Glutamatergic neuron (in vitro differentiated cells): ENCODE results near the gene OR2H1. TPM values are rescaled to one million over a fixed set of nuclear protein-coding genes. Genes with fewer than 3 reads are reported as not detected.

Experiments used
- DNase-seq: peaks from one replicate; pipeline ENCODE4 v3.0.0; 2022
- H3K27ac Mint-ChIP-seq: one replicate; pipeline ENCODE4 v1.8.0; 2020; ENCODE audit warnings: mild to moderate bottlenecking, mixed read lengths, inconsistent platforms; ENCODE audit not compliant: unreplicated experiment
- H3K27me3 Mint-ChIP-seq: one replicate; pipeline ENCODE4 v1.8.0; 2020; ENCODE audit warnings: mild to moderate bottlenecking, moderate library complexity, mixed read lengths, inconsistent platforms; ENCODE audit not compliant: unreplicated experiment
- H3K36me3 Mint-ChIP-seq: one replicate; pipeline ENCODE4 v1.8.0; 2020; ENCODE audit warnings: mild to moderate bottlenecking, mixed read lengths, inconsistent platforms; ENCODE audit not compliant: unreplicated experiment
- H3K4me1 Mint-ChIP-seq: one replicate; pipeline ENCODE4 v1.8.0; 2020; ENCODE audit warnings: mild to moderate bottlenecking, low read depth, mixed read lengths, inconsistent platforms; ENCODE audit not compliant: unreplicated experiment
- H3K4me3 Mint-ChIP-seq: one replicate; pipeline ENCODE4 v1.8.0; 2020; ENCODE audit warnings: mild to moderate bottlenecking, mixed read lengths, inconsistent platforms; ENCODE audit not compliant: unreplicated experiment
- H3K9me3 Mint-ChIP-seq: one replicate; pipeline ENCODE4 v1.8.0; 2020; ENCODE audit warnings: mild to moderate bottlenecking, moderate library complexity, mixed read lengths, inconsistent platforms; ENCODE audit not compliant: unreplicated experiment
- CTCF ChIP-seq: fragments of 200-600 bp; sonication (generic); IDR thresholded peaks from one replicate; pipeline ENCODE4 v1.5.0; 2021; ENCODE audit not compliant: partially characterized antibody, unreplicated experiment
- total RNA-seq: library from RNA; stranded (reverse); fragmentation: NEBNext Ultra II Directional; extraction: Animal tissue kit (Norgen Biotek cat#: 25700); gene quantifications from one replicate; pipeline ENCODE4 v1.2.1, GENCODE V29; 2021; ENCODE audit not compliant: unreplicated experiment

Gene OR2H1
- total RNA-seq, 1 donor from 2014 or later = not detected

GRCh38 chr6:29447670-29448069 lies 9.3 kb upstream of the OR2H1 start:
- H3K9me3 Mint-ChIP-seq = peaks cover 1% of the 10 kb centered on the region
- H3K27ac Mint-ChIP-seq = no peak overlapping the region
- no peaks in the 10 kb centered on the region for H3K4me1 Mint-ChIP-seq
- TF ChIP-seq CTCF = no peak
- no peak for DNase-seq
- no peak overlapping the region for H3K4me3 Mint-ChIP-seq
- peaks cover 4% of the 10 kb centered on the region for H3K27me3 Mint-ChIP-seq
- H3K36me3 Mint-ChIP-seq = no peaks in the 10 kb centered on the region

- no peaks in the 10 kb centered on the region for H3K9me3 Mint-ChIP-seq
- H3K27ac Mint-ChIP-seq = no peak overlapping the region
- H3K4me3 Mint-ChIP-seq = no peak overlapping the region
- H3K36me3 Mint-ChIP-seq = no peaks in the 10 kb centered on the region
- H3K4me1 Mint-ChIP-seq = no peaks in the 10 kb centered on the region
- DNase-seq = no peak
- H3K27me3 Mint-ChIP-seq = no peaks in the 10 kb centered on the region
- no peak for TF ChIP-seq CTCF
Measured at GRCh38 chr6:29451471-29452193, 5.3 kb upstream of the OR2H1 start.

- H3K4me3 Mint-ChIP-seq = no peak overlapping the region
- H3K27ac Mint-ChIP-seq = no peak overlapping the region
- H3K4me1 Mint-ChIP-seq = no peaks in the 10 kb centered on the region
- no peak for DNase-seq
- H3K9me3 Mint-ChIP-seq = no peaks in the 10 kb centered on the region
- TF ChIP-seq CTCF = no peak
- H3K27me3 Mint-ChIP-seq = peaks cover 3% of the 10 kb centered on the region
- H3K36me3 Mint-ChIP-seq = no peaks in the 10 kb centered on the region
Measured at GRCh38 chr6:29461021-29461814, 4.3 kb downstream of the OR2H1 start.

- TF ChIP-seq CTCF = no peak
- no peak overlapping the region for H3K27ac Mint-ChIP-seq
- no peaks in the 10 kb centered on the region for H3K36me3 Mint-ChIP-seq
- no peaks in the 10 kb centered on the region for H3K4me1 Mint-ChIP-seq
- no peak overlapping the region for H3K4me3 Mint-ChIP-seq
- peaks cover 3% of the 10 kb centered on the region for H3K27me3 Mint-ChIP-seq
- no peak for DNase-seq
- H3K9me3 Mint-ChIP-seq = no peaks in the 10 kb centered on the region
Measured at GRCh38 chr6:29462022-29462421, 5.1 kb downstream of the OR2H1 start.

- H3K27ac Mint-ChIP-seq = no peak overlapping the region
- H3K4me1 Mint-ChIP-seq = no peaks in the 10 kb centered on the region
- DNase-seq = no peak
- H3K4me3 Mint-ChIP-seq = no peak overlapping the region
- no peaks in the 10 kb centered on the region for H3K36me3 Mint-ChIP-seq
- no peaks in the 10 kb centered on the region for H3K9me3 Mint-ChIP-seq
- no peak for TF ChIP-seq CTCF
- peaks cover 2% of the 10 kb centered on the region for H3K27me3 Mint-ChIP-seq
Measured at GRCh38 chr6:29465279-29465678, 8.3 kb downstream of the OR2H1 start.
